ENCODE results near the gene GNAZ. TPM values are rescaled to one million over a fixed set of nuclear protein-coding genes. Genes with fewer than 3 reads are reported as not detected.

GNAZ gene
- total and polyA plus RNA-seq, 8 donors, result 1.7 to 4.7 (median 3.9) TPM

DNA sequence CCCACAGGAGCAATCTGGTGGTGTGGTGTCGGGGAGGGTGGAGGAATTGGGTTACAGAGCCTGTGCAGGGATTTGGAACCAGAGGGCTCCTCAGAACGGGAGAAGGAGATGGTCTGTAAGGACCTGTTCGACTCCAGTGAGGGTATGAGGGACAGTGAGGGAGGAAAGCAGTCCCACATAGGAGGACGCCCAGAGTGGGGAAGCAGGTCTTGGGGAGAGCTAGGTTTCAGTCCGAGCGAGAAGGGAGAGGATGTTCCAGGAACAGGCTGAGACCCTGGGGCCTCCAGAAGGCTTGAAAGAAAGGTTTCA lies 32.0 kb upstream of the GNAZ start:
- ATAC-seq, result no peak
- Histone ChIP-seq H3K9me3 (no peaks in the 10 kb centered on the region), H3K27me3 (peaks cover 0 to 5% of the 10 kb centered on the region in 2 donors), H3K27ac (no peak overlapping the region), H3K4me3 (no peak overlapping the region), H3K36me3 (no peaks in the 10 kb centered on the region), H3K4me1 (no peaks in the 10 kb centered on the region)
- no peak for DNase-seq
- intact Hi-C loops (cut with DNase I), result no loop called here
- TF ChIP-seq, protein P1, sequence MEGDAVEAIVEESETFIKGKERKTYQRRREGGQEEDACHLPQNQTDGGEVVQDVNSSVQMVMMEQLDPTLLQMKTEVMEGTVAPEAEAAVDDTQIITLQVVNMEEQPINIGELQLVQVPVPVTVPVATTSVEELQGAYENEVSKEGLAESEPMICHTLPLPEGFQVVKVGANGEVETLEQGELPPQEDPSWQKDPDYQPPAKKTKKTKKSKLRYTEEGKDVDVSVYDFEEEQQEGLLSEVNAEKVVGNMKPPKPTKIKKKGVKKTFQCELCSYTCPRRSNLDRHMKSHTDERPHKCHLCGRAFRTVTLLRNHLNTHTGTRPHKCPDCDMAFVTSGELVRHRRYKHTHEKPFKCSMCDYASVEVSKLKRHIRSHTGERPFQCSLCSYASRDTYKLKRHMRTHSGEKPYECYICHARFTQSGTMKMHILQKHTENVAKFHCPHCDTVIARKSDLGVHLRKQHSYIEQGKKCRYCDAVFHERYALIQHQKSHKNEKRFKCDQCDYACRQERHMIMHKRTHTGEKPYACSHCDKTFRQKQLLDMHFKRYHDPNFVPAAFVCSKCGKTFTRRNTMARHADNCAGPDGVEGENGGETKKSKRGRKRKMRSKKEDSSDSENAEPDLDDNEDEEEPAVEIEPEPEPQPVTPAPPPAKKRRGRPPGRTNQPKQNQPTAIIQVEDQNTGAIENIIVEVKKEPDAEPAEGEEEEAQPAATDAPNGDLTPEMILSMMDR (IDR thresholded peaks at IDR 0.05), result no peak

DNA sequence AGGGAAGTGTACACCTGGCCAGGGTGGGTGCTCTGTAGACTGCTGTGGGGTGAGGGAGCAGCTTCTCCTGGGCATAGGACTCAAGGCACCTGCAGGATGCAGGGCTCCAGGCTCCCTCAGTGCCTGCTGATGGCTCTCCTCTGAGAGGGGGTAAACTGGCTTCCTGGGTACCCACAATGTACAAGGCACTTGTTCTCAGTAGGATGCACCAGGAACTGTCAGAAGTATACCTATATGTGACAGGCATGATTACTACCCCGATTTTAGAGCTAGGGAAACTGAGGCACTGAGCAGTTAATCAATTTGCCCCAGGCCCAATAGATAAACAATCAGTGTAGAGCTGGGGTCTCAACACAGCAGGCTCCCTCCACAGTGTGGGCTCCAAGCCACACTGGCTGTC lies 31.4 kb upstream of the GNAZ start:
- no peak for DNase-seq
- Histone ChIP-seq H3K36me3 (no peaks in the 10 kb centered on the region), H3K27me3 (peaks cover 0 to 7% of the 10 kb centered on the region in 2 donors), H3K4me1 (no peaks in the 10 kb centered on the region), H3K9me3 (no peaks in the 10 kb centered on the region), H3K4me3 (no peak overlapping the region), H3K27ac (no peak overlapping the region)
- TF ChIP-seq, protein P1 (IDR thresholded peaks at IDR 0.05), result no peak
- ATAC-seq, result no peak
- intact Hi-C loops (cut with DNase I), result no loop called here

DNA sequence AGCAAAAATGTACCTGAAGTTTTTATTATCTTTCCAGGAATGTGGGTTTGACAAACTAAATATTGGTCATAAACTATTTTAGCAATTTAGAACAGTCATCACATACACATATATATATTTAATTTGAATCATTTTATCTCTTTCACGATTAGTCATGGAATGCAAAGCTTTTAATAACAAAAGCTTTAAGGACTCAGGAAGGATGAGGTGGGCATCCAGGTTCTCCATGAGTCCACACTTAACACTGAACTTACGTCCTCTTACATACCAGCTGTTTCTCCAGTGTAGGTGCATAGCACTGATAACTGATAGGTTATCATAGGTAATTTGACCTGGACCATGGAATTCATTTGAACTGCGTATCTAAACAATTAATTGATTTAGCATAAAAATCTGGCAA lies 28.1 kb upstream of the GNAZ start:
- H3K9me3 ChIP-seq, result peaks cover 0 to 10% of the 10 kb centered on the region in 2 donors
- intact Hi-C loops (cut with DNase I), result no loop called here
- TF ChIP-seq, protein P1 (IDR thresholded peaks at IDR 0.05), result no peak
- peaks cover 0 to 17% of the 10 kb centered on the region in 2 donors for H3K27me3 ChIP-seq
- no peak for DNase-seq
- H3K4me3 ChIP-seq, result no peak overlapping the region
- H3K36me3 ChIP-seq, result no peaks in the 10 kb centered on the region
- no peak overlapping the region for H3K27ac ChIP-seq
- no peak for ATAC-seq
- no peaks in the 10 kb centered on the region for H3K4me1 ChIP-seq

DNA sequence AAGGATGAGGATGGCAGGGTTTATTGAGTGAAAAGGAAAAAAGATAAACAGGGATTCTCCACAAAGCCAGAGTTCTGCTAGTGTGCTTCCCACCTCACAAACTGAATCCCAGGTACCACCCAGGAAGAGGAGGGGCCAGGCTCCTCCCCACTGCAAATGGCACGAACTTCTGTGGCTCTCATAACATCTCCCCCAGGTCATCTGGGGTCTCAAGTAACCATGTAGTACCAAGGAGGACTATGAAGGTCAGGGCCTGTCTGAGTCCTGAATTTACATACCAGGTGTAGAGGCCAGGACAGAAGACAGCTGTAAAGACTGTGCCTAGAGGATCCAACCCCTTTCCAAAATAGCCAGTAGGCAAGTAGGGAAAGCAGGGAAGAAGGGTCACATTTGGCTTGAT lies 25.7 kb upstream of the GNAZ start:
- H3K27ac ChIP-seq, result no peak overlapping the region
- peaks cover 0 to 12% of the 10 kb centered on the region in 2 donors for H3K27me3 ChIP-seq
- no peaks in the 10 kb centered on the region for H3K36me3 ChIP-seq
- DNase-seq (no peak), ATAC-seq (no peak)
- H3K4me1 ChIP-seq, result no peaks in the 10 kb centered on the region
- intact Hi-C loops (cut with DNase I), result no loop called here
- no peak overlapping the region for H3K4me3 ChIP-seq
- H3K9me3 ChIP-seq, result peaks cover 0 to 12% of the 10 kb centered on the region in 2 donors
- TF ChIP-seq, protein P1 (IDR thresholded peaks at IDR 0.05), result no peak

DNA sequence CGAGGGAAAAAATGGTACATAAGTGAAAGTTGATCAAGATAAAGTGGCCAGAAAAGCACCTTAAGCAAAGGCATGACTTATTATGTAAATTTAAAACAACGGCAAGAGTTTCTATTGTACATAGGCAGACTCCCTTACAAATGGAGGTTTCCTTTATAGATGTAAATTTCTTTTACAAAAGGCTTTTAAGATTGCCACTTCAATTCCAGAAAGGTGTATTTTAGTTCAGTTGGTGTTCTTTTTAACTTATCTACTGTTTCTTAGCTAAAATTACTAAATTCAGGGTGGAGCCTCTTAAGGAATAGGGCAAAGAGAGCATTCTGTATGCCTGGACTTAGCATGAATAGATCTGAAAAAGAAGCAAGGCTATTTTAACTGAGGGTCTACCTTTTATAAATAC lies 24.9 kb upstream of the GNAZ start:
- intact Hi-C loops (cut with DNase I), result no loop called here
- TF ChIP-seq, protein P1 (IDR thresholded peaks at IDR 0.05), result no peak
- Histone ChIP-seq H3K27ac (no peak overlapping the region), H3K36me3 (no peaks in the 10 kb centered on the region), H3K9me3 (peaks cover 0 to 12% of the 10 kb centered on the region in 2 donors), H3K4me1 (no peaks in the 10 kb centered on the region), H3K27me3 (peaks cover 0 to 12% of the 10 kb centered on the region in 2 donors), H3K4me3 (no peak overlapping the region)
- no peak for DNase-seq
- ATAC-seq, result no peak
